HG02840 (cell line): Measurements from ENCODE around the gene ITCH.

Experiments
- ATAC-seq: cut with Tn5 transposase; IDR thresholded peaks from one replicate; pipeline ENCODE4 v1.9.1; 2021; ENCODE audit warnings: mild to moderate bottlenecking, moderate library complexity, moderate number of reproducible peaks; ENCODE audit not compliant: unreplicated experiment, low FRiP score

The ITCH gene

DNA sequence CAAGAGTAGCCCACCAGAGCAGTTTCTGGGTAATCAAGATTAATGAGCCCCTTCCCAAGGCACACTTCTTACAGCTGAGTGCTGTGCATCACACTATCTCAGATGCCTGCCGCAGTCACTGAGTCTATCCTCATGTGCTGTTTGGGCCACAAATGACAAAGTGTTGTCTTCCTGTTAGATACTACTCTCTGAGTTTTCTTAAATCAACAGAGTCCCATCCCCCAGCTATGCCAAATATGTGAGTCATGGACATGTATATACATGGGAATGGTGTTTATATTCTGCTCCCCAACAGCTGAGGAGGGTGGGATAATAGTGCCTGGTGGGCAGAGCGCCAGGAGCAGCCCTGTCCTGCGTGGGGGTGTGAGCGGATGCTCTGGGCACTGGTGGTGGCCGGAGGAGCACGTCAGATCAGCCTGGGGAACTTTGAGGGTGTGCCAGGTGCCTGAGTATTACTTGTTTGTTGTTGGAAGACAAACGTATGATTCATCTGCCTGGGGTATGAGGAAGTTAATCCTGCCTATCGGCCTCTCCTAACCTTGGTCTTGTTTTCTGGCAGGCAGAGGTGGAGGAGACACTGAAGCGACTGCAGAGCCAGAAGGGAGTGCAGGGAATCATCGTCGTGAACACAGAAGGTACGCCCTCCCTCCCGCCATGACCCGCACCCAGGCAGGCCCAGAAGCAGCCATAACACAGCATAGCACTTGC is 162.8 kb downstream of the ITCH start:
- no peak for ATAC-seq

DNA sequence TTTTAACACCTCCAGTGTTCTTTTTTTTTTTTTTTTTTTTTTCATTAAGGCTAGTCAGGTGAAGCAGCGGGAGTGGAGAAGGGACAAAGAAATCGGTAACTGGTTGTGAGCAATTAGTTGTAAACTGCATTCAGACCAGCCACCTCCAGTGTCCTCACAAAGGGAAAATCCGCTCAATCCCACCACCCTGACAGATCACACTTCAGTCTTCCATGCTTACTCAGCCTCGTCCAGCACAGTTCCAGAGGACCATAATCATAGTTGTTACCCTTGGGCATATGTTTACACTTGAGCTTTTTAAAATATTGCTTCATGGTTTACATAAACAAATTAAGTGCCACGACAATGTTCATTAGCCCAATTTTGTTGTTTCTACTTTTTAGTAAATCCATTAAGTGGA is 163.4 kb downstream of the ITCH start:
- ATAC-seq = no peak

DNA sequence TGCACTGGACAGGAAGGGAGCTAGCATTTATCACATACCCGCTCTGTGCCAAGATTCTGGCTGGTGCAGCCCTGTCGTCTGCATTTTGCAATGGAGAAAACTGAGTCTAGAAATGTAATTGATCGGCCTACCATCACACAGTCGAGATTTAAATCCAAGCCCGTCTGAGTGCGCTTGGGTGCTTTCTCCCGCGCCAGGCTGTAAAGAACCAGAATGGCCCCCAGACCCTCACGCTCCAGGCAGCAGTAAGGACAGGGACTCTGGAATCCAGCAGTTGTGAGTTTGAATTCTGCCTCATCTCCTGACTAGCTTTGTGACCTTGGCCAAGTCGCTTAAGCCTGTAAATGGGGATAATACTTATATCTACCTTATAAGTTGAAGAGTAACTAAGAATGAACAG is 163.9 kb downstream of the ITCH start:
- no peak for ATAC-seq

DNA sequence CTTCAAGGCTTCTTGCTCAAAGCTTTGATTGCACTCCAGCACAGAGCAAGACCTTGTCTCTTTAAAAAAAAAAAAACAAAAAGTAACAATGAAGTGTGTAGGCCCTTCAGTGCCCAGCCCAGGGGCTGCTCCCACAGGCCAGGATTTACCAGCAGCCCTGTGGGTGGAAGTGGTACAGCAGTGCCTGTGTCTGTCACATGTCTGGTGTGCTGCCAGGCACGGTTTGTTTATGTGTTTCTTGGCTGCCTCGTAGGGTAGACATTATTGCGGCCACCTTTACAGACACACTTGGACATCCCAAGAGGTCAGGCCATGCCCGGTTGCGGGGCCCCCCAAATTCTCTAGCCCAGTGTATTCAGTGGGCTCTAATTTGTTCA is 165.8 kb downstream of the ITCH start:
- ATAC-seq = no peak

DNA sequence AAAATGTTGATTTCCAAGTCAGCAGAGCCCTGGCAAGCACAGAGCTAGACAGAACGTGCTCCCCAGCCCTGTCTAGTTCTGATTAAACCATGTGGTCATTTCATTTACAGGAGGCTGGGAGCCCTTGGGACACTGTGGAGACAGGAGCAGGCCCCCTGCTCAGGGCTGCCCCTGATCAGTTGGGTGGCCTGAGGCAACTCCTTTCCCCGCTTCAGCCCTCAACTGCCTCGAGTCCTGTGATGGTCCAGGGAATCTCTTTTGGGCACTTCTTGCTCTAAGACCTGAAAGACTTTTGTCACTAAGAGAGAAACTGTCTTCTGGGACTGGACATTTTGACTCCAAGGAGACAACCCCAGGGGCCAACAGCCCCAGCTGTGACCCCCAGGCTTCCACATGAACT is 166.7 kb downstream of the ITCH start:
- no peak for ATAC-seq

DNA sequence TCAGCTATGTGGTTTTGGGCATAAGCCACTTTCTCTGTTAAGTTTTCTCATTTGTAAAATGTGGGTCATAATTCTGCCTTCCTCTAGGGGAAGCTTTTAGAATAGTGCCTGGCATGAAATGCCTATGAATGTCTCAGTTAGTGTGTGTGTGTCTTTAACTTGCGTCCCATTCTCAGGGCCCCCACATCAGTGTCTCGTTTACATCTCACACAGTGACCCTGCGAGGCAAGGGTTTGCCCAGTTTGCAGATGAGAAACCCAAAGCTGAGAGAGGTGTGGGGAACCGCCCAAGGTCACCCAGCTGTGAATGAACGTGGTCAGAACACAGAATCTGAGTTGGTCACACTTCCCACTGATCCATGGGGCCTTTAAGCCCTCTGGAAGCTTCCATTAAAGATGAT is 167.3 kb downstream of the ITCH start:
- ATAC-seq = no peak

DNA sequence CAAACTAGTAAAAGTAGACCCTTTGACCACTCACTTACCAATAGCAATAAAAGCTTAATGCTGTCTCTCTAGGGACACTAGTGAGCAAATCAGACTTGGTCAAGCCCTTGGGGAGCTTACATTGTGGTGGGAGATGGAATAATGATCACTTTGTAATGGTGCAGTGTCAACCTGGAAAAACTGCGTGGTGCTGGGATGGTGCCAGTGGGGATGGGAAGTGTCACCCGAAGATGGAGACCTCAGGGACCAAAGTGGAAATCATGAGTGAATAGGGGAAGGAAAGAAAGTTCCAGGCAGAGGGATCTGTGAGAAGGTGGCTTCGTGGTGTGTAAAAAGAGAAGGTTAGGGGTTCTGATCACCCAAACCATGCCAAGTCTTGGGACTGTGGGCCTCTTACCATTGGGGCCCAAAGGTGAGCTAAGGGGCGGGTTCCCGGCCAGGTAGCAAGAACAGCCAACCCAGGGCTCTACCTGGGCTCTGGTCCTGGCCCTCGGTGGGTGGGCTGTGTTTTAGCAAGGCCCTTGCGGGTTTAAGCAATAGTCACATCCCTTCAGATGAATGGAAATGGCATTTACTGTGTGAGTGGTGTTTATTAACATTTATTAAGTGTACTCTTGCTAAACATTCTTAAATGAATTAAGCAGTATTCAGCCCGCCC is 168.7 kb downstream of the ITCH start:
- no peak for ATAC-seq

DNA sequence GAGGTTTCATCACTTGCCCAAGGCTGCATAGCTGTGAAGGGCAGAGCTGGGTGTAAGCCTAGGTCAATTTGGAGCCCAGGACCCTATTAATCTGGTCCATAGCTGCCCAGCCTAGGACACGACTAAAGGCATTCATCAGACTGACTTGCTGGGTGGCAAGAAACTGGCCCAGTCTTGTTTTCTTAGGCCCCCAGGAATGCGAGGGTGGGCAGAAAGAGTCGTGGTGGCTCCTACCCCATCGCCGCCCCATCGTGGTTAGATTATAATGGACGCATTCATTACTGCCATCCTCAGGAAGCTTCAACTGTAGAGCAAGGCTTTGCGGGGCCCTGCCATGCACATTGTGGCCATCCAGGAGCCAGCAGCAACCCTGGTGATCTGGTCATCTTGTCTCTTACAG is 169.2 kb downstream of the ITCH start:
- no peak for ATAC-seq

DNA sequence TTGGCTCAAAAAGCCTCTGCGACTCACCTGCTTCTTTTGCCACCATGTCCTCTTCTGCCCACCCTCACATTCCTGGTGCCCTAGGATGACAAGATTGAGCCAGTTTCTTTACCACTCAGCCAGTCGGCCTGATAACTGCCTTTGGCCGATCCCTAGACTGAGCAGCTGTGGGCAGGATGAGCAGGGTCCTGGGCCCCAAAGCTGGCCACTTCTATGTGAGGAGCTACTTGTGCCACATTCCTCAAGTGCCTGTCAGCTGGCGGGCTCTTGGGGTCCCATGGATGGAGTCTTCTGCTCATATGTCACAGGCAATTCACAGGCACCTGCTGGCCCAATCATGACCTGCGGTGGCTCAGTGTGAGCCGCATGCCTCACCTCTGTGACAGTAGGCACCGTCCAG is 169.7 kb downstream of the ITCH start:
- ATAC-seq = no peak

DNA sequence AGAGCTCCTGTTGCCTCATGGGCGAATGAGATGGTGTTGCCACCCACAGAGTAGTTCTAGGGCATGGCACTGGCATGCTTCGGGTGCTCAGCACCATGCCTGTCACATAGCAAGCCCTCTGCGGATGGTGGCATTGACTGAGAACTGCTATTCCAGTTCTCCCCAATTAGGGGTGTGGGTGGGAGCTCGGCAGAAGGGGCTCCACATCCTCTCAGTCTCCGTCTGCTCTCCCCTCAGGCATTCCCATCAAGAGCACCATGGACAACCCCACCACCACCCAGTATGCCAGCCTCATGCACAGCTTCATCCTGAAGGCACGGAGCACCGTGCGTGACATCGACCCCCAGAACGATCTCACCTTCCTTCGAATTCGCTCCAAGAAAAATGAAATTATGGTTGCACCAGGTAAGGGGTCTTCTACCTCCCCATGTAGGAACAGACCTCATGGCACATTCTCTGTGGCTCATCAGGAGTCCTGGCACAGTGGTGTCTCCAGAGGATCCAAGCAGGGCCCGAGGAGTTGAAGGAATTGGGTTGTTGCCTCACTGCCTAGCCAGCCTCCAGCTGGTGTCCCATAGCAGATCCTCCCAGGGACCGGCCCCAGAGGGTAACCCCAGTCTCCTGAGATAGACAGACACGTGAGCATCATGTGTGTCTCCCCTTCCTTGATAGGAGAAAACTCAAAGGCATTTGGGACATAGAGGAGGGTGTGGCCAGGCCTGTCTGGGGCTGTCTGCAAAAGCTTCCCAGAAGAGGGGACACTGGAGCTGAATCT is 171.5 kb downstream of the ITCH start:
- no peak for ATAC-seq

DNA sequence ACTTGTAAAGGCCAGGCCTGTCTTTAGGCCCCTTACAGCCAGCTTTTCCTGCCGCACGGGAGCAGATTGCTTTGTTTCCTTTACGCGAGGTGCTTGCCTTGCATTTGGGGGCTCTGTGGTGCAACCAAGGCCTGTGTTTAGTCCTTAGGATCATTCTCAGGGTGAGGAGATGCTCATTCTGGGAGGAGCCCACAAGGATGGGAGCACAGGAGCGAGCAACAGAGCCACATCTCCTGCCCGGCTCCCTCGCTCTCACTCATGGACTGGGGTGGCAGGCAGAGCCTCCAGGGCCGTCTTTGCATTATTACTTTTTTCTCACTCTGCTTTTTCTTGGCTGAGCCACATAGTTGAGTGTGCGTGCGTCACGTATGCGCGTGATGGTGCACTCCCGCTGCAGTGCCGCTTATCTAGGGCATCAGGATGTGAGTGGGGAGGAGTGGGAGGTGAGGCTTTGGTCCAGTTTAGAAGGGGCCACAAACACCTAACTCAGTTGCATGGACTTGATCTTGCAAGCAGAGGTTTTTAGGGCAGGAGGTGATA is 172.3 kb downstream of the ITCH start:
- no peak for ATAC-seq

DNA sequence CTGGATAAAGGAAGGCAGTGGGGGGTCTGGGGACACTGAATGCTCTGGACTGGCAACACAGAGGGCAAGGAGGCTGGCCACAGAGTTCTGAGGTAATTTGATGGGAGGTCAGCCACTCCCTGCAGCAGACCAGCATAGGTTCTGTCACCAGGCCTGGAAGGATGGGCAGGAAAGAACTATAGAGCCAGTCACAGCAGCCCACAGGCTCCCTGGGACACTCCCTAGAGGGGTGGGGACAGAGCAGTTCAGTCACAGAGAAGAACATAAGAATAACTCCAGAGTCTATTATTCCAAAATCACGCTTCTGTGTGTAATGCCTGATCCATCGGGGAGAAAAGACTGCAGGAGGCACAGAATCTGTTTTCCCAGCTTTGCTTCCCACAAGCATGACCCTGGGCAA is 172.8 kb downstream of the ITCH start:
- no peak for ATAC-seq

DNA sequence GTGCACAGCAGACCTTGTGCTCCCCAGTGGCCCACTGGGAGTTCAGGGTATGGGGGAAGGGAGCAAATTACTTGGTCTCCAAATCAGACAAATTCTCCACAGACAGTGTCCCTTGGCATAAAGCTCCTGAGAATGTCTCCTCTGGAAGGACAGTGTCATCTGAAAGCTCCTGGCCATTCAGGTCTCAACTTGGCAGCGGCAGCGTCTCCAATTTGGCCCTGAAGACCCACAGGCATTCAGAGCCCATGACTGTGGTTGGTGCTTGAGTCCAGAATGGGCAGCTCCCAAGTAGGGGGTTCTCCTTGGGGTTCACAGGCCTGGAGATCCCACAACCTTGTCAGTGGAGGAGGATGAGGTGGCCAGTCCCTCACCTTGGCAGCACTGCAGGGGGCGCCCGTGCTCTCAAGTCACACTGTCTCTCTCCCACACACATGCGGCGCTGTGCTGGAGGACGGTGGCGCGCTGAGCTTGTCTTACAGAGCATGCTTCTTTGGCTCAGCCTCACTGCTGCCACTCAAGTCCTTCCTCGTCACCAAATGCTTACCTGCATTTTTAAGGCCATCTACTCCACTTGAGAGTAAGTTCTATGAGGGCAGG is 173.8 kb downstream of the ITCH start:
- ATAC-seq = no peak

DNA sequence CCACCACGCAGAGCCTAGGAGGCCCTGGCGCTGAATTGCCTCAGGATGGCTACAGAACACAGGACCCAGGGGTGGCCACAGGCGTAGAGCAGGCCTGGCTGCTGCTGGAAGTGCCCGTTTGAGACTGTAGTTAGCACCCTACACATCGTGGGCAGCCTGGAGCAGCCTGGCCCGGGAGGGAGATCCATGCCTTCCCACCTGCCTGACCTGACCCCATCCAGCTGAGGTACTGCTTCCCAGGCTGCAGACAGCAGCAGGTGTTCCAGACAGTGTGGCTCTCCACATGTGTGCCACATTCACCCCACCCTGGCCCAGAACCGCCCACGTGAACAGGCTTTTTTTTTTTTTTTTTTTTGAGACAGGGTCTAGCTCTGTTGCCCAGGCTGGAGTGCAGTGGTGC is 174.6 kb downstream of the ITCH start:
- no peak for ATAC-seq

DNA sequence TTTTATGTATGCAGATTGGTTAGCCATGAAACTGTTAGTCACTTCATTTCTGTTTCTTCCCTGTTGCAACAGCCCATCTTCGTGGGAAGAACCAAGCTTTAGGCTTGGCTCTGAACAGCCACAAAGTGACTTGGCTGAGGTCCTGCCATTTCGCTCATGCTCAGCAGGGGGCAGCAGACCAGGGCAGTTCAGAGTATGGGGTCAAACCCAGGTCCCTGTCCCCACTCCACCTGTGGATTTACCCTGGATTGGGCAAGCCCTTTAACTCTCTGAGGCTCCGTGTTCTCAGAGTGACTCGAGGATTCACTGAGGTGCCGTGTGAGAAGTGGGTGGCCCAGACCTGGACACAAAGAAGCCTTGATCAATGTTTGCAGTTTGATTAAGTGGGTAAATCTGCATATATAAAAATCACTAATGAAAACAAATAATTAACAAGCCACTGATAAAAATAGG is 175.6 kb downstream of the ITCH start:
- ATAC-seq = no peak

DNA sequence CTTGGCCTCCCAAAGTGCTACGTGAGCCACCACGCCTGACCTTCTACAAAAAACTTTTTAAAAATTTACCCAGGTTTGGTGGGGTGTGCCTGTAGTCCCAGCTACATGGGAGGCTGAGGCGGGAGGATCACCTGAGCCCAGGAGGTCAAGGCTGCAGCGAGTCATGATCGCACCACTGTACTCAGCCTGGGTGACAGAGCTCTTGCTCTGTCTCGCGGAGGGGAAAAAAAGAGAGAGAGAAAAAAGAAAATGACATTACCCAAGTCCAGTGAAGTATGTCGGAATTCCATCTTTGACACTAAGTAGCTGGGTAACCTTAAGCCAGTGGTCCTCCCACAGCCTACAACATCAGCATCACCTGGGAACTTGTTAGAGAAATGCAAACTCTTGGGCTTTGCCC is 176.7 kb downstream of the ITCH start:
- ATAC-seq = no peak

DNA sequence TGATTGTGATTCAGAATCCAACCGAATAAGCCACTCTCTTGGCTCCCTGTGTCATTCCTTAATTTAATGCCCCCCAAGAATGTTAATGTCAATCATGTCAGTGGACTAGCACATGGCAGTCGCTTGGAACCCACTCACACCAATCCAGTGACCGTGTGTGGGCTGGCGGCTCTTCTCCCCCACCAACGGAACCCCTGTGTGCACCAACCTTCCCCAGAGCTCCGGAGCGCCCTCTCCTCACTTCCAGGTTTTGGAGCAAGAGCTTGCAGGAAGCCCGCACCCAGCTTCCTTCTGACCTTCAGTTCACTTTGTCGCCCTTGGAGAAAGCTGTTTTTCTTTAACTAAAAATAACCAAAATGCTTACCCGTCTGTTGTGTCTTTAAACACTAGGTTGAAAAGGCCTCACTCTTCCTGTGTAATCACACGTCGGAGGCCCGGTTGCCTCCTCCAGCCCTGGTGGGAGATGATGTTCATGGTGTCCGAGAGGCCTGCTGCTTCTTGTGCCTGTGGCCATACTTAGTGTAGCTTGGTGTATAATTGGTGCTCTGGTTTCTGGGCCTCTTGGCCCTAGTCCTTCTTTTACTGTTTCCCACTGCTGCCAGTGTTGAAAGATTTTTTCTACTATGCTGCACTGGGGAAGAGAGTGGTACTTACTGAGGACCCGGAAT is 177.7 kb downstream of the ITCH start:
- no peak for ATAC-seq

DNA sequence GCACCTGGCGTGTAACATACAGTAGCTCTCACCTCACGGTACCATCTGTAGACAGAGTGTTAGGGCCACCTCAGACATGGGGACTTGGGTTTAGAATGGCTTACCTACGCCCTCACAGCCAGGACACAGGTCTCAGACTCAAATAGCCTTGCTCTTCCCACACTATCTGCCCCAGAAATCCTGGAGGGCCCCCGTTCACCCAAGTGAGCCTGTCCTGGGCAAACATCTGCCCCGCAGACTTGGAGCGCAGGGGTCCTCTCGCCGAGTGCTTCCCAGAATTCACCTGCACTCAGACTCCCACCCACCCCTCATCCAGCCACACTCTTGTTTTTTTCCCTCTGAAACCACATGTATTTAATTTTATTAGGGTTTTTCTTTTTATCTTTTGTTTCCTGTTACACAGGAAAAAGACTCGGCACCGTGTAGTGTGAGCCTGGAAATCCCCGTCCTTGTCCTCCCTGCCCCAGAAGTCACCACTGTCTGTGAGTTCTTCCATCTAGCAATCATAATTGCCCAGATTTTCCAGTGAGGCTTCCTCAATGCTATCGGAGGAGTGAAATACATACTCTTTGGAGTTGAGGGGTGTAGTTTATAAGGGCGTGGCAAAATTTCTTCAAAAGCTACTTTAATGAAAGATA is 178.3 kb downstream of the ITCH start:
- no peak for ATAC-seq

DNA sequence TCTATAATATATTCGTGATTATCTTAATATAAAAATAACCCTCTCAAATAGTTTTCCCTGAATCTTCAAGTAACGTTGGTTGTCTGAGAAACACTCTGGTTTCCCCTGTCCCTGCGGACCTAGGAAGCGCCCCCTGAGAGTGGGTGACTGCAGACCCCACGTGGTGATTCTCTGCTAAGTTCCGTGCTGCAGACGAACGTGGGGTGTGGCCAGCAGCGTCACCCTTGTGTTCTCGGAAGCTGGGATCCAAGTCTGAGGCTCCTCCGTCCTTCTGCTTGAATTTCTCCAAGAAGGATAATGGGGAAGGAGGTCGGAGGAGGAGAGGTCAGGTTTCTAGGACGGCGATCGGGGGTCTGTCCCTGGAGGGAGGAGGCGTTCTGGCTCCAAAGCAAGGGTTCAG is 178.8 kb downstream of the ITCH start:
- no peak for ATAC-seq

DNA sequence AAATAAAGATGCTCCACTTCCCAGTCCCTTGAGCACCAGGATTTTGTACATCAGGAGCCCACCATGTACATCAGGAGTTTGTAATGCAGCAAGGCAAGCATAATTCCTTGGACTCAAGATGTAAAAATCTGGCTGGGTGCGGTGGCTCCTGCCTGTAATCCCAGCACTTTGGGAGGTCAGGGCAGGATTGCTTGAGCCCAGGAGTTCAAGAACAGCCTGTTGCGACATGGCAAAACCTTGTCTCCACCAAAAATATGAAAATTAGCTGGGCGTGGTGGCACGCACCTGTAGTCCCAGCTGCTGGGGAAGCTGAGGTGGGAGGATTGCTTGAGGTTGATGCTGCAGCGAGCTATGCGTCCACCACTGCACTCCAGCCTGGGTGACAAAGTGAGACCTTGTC is 179.4 kb downstream of the ITCH start:
- no peak for ATAC-seq
